ENCODE measurements around the gene PHTF2.
"Not testable (repeated sequence)": the region's sequence is repeated elsewhere in the genome, so short reads cannot be mapped to it uniquely, and the experiment has no call there.

PHTF2 gene

DNA sequence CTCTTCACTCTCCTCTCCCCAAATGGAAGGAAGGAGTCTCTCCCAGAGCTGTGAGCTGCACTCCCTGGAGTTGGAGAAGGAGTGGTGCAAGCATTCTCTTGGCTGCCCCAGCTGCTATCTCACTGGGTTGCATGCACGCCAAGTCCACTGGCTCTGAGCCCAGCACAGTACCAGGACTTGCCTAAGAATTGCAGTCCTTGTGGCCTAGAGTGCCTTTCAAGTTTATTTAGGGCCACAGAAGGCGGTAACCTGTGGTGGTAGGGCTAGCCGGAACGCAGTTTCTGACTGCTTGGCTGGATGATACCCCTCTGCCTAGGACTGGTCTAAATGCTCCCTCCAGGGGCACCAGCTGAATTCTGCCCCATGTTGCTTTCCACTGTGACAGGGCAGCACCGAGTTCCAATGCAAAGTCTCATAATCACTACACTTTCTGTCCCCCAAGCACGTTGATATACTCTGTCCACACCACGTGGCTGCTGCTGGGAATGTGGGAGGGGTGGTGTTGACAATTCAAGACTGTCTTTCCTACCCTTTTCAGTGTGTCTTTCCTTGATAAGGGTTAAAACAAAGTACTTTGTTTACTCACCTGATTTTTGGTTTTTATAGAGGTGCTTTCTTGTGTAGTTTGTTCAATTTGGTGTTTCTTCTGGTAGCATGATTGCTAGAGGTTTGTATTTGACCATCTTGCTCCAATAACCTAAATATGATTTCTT lies 57.0 kb downstream of the PHTF2 start:
- no peak for DNase-seq (ENCODE audit: low spot score in 2 of 2)
- Histone ChIP-seq H3K4me3 (no peak overlapping the region), H3K9me3 (no peaks in the 10 kb centered on the region), H3K4me1 (0 out of 2 replicates have a peak, but pooled peaks cover 2% of the 10 kb centered on the region), H3K27me3 (ENCODE audit: low read depth) (no peaks in the 10 kb centered on the region), H3K36me3 (replicated peaks) (no peaks in the 10 kb centered on the region)
- in situ Hi-C loops (cut with MboI; ENCODE audit: low sequenced_read_pairs): no loop called here

DNA sequence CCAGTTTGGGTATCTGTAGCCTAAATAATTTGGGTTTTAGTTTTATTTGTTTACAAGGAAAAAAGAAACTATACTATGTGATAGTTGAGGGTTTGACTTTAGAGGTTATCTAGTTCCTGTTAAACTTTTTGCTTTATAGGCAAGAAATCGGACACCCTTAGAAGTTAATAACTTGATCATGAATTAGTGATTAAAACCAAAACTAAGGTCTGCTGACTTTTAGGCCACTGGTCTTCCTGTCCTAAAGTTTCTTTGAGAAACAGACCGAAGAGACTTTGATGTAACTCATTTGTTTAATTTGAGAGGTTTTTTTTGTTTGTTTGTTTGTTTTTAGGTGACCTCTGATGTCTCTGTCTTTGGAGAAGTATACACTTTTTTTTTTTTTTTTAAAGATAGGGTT lies 59.7 kb downstream of the PHTF2 start:
- no peaks in the 10 kb centered on the region for H3K27me3 ChIP-seq (ENCODE audit: low read depth)
- H3K4me1 ChIP-seq: no peaks in the 10 kb centered on the region
- no peak for DNase-seq (ENCODE audit: low spot score in 2 of 2)
- H3K9me3 ChIP-seq: no peaks in the 10 kb centered on the region
- in situ Hi-C loops (cut with MboI; ENCODE audit: low sequenced_read_pairs): no loop called here
- no peak overlapping the region for H3K4me3 ChIP-seq
- no peaks in the 10 kb centered on the region for H3K36me3 ChIP-seq (replicated peaks)

DNA sequence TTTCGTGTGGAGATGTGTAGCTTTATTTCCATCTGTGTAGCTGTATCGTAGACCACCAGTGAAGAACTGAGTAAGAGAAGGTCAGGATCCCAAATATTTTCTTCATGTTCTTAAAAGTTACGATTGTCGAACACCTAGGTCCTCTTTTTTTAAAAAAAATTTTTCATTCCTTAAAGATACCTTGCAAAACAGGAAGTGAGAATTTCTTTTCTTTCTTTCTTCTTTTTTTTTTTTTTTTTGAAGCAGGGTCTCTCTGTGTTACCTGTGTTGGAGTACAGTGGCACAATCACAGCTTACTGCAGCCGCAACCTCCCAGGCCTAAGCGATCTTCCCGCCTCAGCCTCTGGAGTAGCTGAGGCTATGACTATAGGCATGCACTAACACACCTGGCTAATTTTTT lies 60.8 kb downstream of the PHTF2 start:
- no peaks in the 10 kb centered on the region; the same call in 1 of the 2 replicates for H3K4me1 ChIP-seq
- H3K4me3 ChIP-seq: no peak overlapping the region
- DNase-seq (ENCODE audit: low spot score in 2 of 2): no peak
- H3K36me3 ChIP-seq (replicated peaks): no peaks in the 10 kb centered on the region
- in situ Hi-C loops (cut with MboI; ENCODE audit: low sequenced_read_pairs): no loop called here
- H3K27me3 ChIP-seq (ENCODE audit: low read depth): no peaks in the 10 kb centered on the region
- no peaks in the 10 kb centered on the region for H3K9me3 ChIP-seq

DNA sequence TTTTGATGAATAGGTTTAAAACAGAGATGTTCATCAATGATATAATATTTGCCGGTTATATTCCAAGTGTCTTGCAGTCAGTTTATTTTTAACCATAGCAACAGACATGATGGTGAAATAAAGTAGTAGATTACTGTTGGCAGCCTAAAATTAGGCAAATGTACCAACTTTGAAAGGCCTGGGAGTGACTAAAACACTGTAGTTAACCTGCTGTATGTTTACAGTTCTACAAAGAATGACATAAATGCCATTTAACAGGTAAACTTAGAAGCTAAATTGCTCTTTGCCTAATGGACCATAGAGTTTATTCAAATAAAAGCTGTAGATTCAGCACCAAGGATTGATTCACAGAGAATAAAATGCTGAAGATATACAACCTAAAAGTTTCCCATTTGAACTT lies 64.1 kb downstream of the PHTF2 start:
- no peaks in the 10 kb centered on the region for H3K27me3 ChIP-seq (ENCODE audit: low read depth)
- no peaks in the 10 kb centered on the region; the same call in 1 of the 2 replicates for H3K4me1 ChIP-seq
- no peak overlapping the region for H3K4me3 ChIP-seq
- in situ Hi-C loops (cut with MboI; ENCODE audit: low sequenced_read_pairs): no loop called here
- no peaks in the 10 kb centered on the region for H3K36me3 ChIP-seq (replicated peaks)
- DNase-seq (ENCODE audit: low spot score in 2 of 2): no peak
- H3K9me3 ChIP-seq: no peaks in the 10 kb centered on the region

DNA sequence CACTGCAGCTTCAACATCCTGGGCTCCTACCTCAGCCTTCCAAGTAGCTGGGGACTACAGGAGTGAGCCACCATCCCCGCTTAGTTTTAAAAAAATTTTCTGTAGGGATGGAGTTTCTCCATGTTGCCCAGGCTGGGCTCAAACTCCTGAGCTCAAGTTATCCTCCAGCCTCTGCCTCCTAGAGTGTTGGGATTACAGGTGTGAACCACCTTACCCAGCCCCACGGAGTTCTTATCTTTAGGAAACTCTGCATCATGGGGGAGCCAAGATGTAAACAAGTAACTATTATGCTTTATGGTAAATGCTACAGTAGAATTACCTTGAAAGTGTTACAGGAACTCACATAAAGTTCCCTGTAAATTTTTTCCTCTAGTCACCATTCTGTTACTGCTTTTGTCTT lies 65.3 kb downstream of the PHTF2 start:
- Histone ChIP-seq H3K36me3 (replicated peaks) (no peaks in the 10 kb centered on the region), H3K4me1 (no peaks in the 10 kb centered on the region; the same call in 1 of the 2 replicates), H3K27me3 (ENCODE audit: low read depth) (no peaks in the 10 kb centered on the region), H3K4me3 (no peak overlapping the region), H3K9me3 (no peaks in the 10 kb centered on the region)
- DNase-seq (ENCODE audit: low spot score in 2 of 2): no peak
- in situ Hi-C loops (cut with MboI; ENCODE audit: low sequenced_read_pairs): no loop called here

DNA sequence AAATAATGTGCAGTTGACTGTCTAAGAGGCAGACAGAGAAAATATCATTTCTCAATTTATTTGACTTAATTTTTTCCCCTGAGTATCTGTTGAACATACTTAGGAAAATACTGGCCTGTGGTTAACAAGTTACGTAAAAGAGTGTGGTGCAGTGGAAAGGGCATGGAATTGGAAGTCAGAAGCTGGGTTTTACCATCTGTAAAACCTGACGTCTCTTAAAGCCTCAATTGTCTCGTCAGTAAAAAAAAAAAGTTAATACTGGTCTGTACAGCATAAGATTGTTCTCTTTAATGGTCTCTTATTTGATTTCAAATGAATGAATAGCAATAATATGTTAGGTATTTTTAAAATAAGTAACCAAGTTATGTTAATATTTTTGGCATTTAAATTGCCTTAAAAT lies 67.8 kb downstream of the PHTF2 start:
- no peak for DNase-seq (ENCODE audit: low spot score in 2 of 2)
- H3K4me3 ChIP-seq: no peak overlapping the region
- in situ Hi-C loops (cut with MboI; ENCODE audit: low sequenced_read_pairs): no loop called here
- no peaks in the 10 kb centered on the region for H3K9me3 ChIP-seq
- no peaks in the 10 kb centered on the region for H3K27me3 ChIP-seq (ENCODE audit: low read depth)
- H3K36me3 ChIP-seq (replicated peaks): no peaks in the 10 kb centered on the region
- no peaks in the 10 kb centered on the region; the same call in 1 of the 2 replicates for H3K4me1 ChIP-seq

DNA sequence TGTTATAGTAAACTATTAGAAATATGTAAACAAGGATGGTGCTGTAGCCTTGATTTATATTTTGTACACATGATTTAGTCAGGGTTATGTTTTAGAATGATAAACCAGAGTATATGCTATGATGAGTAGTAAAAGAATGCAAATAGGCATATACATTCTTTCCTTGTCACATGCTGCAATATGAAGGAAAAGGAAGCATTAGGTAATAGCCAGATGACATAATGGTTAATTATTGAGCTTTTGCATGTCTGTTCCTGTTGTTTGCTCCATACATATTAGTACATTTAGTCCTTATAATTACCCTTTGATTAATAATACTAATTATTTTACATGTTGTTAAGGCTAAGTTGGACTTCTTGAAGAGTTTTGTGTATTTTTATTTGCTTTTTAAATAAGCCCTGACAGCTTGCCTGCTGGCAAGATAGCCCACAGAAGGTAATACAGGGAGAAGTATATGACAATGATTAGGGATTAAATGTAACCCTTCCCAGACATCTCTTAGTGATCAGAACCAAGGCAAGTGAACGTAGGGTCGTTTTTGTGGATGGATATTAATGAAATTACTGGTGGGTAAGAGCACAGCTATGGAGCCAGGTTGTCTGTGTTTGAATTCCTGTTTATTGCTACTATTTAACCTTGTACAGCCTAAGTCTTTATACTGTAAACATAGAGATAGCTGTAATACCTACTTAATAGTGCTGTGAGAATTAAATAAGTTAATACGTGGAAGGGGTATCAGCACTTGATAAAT lies 68.4 kb downstream of the PHTF2 start:
- Histone ChIP-seq H3K36me3 (replicated peaks) (no peaks in the 10 kb centered on the region), H3K4me1 (no peaks in the 10 kb centered on the region; the same call in 1 of the 2 replicates), H3K27me3 (ENCODE audit: low read depth) (no peaks in the 10 kb centered on the region), H3K9me3 (no peaks in the 10 kb centered on the region), H3K4me3 (no peak overlapping the region)
- in situ Hi-C loops (cut with MboI; ENCODE audit: low sequenced_read_pairs): no loop called here
- DNase-seq (ENCODE audit: low spot score in 2 of 2): no peak

DNA sequence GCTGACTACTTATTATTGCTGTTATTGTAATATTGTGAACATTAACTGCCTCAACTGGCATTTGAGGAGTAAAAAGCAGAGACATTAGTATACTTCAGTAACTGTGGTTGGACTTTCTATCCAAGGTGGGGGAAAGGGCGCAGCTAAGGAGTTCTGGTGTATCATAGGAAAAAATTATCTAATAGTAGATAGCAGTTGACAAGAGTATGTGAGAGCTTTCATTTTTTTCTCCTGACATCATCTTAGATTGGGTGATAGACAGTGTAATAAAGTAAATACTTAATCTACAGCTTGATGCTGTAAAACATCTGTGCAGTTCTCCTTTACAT lies 68.9 kb downstream of the PHTF2 start:
- no peak for DNase-seq (ENCODE audit: low spot score in 2 of 2)
- in situ Hi-C loops (cut with MboI; ENCODE audit: low sequenced_read_pairs): no loop called here
- Histone ChIP-seq H3K9me3 (no peaks in the 10 kb centered on the region), H3K36me3 (replicated peaks) (no peaks in the 10 kb centered on the region), H3K27me3 (ENCODE audit: low read depth) (no peaks in the 10 kb centered on the region), H3K4me3 (no peak overlapping the region), H3K4me1 (no peaks in the 10 kb centered on the region; the same call in 1 of the 2 replicates)

DNA sequence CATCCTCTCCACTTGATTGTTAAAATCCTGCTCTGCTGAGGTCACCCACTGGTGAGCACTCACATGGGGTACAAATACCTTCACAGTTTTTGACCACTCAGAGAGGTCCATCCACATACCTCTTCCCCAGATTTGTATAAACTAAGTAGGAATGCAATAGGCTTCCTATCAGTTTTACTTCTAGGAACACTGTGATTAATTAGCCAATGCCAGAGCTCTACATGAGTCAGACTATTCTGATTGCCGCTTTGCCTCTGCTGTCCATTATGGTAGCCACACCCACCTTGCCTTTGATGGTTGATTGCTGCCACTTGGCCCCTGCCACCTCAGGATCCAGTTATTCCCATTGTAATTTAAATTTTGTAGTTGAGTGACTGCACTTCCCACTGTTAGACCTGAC lies 73.7 kb downstream of the PHTF2 start:
- H3K9me3 ChIP-seq; H3K4me1 ChIP-seq; in situ Hi-C loops (cut with MboI; ENCODE audit: low sequenced_read_pairs); H3K27me3 ChIP-seq (ENCODE audit: low read depth); H3K4me3 ChIP-seq; H3K36me3 ChIP-seq (replicated peaks); DNase-seq (ENCODE audit: low spot score in 2 of 2): not testable (repeated sequence)

DNA sequence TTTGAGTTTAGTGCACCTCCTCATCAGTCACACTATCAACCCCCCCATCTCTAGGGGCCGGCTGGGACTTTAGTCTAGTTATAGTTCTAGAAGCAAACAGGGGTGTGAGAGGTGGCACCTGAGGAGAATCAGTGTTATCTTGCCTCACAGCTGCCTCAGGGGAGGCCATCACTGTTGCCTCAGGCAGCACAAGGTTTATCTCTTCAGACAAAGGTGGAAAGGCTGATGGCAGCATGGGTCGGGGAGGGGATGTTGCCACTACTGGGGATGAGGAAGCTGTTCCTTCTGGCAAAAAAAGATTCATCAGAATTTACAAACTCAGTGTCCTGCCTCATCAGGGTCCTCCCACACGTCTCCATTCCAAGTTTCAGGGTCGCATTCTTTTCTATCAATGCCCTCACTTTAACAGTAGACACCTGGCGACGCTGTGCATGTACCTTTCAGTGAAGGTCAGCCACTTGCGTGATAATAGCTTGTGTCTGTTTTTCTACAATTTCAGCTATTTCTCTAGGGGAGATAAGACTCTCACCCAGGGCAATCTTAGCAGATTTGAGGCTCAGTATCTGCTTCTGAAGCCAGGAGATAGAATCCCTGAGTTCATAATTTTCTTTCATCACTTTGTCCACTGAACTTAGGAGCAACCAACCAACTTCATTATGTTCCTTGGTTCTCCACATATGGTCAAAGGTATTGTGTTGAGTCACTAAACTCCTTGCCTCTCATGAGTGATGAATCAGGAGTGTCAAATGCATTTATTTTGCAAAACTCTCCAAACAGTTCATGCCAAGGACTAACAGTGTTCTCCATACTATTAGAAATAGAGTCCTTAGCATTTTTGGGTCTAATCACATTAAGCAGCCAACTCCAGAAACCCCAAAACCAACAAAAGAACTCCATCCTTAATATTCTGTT lies 75.1 kb downstream of the PHTF2 start:
- not testable (repeated sequence) for DNase-seq (ENCODE audit: low spot score in 2 of 2); H3K36me3 ChIP-seq (replicated peaks)

DNA sequence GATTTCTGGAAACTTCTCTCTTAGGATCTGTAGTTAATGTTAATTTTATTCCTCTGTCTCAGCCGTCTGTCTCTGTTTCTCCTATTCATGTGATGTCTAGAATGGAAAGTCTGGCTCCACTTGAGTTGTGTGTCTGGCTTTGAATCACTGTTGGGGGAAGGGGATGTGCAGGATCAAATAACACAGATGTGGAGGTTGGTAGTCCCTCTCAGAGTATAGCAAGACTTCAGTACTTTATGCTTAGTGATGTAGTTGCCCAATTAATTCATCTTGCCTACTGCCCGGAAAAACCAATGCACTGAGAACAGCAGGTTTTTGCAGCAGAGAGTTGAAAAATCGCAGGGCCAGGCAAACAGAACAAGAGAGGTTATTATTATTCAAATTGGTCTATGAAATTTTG lies 79.2 kb downstream of the PHTF2 start:
- in situ Hi-C loops (cut with MboI; ENCODE audit: low sequenced_read_pairs): no loop called here
- no peak overlapping the region for H3K4me3 ChIP-seq
- H3K27me3 ChIP-seq (ENCODE audit: low read depth): no peaks in the 10 kb centered on the region
- no peaks in the 10 kb centered on the region for H3K4me1 ChIP-seq
- peaks cover 3% of the 10 kb centered on the region; the same call in 1 of the 2 replicates for H3K36me3 ChIP-seq (replicated peaks)
- H3K9me3 ChIP-seq: peaks cover 2% of the 10 kb centered on the region; the same call in 1 of the 2 replicates
- DNase-seq (ENCODE audit: low spot score in 2 of 2): no peak

More for the DNA sequence above, 75.1 kb downstream of the PHTF2 start:
- H3K4me1 ChIP-seq; H3K9me3 ChIP-seq; H3K27me3 ChIP-seq (ENCODE audit: low read depth); in situ Hi-C loops (cut with MboI; ENCODE audit: low sequenced_read_pairs); H3K4me3 ChIP-seq: not testable (repeated sequence)

DNA sequence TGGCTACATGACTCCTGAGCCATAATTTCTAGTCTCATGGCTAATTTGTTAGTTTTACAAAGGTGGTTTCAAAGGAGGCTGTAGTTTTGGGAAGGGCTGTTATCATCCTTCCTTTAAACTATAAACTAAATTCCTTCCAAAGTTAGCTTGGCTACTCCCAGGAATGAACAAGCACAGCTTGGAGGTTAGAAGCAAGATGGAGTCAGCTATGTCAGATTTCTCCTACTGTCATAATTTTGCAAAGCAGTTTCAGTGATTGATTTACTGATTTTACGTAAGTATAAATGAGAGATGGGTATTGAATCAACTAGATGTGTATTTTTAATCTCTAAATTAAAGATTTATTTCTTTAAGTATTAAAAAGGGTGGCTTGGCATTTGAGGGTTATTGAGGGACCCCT lies 79.9 kb downstream of the PHTF2 start:
- Histone ChIP-seq H3K27me3 (ENCODE audit: low read depth) (no peaks in the 10 kb centered on the region), H3K4me1 (no peaks in the 10 kb centered on the region), H3K9me3 (peaks cover 2% of the 10 kb centered on the region; the same call in 1 of the 2 replicates), H3K4me3 (no peak overlapping the region), H3K36me3 (replicated peaks) (peaks cover 3% of the 10 kb centered on the region; the same call in 1 of the 2 replicates)
- in situ Hi-C loops (cut with MboI; ENCODE audit: low sequenced_read_pairs): no loop called here
- no peak for DNase-seq (ENCODE audit: low spot score in 2 of 2)

DNA sequence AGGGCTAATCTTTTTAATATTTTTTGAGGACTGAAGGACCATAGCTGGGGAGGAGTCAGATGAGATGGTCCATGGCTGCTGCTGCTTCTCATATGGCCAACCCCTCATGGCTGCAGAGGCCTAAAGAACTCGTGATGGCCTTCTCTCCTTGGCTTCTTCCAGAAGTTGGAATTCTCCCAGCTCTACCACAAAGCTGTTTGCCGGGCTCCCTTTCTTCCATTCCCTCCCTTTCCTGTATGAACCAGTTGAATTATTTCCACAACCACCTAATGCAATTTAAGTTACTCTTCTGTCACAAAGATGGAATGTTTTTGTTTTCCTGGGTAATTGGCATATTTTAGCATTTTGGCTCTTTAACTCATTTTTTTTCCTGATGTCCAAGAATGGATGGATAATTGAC lies 80.7 kb downstream of the PHTF2 start:
- H3K4me1 ChIP-seq: no peaks in the 10 kb centered on the region
- H3K36me3 ChIP-seq (replicated peaks): peaks cover 3% of the 10 kb centered on the region; the same call in 1 of the 2 replicates
- H3K9me3 ChIP-seq: peaks cover 2% of the 10 kb centered on the region; the same call in 1 of the 2 replicates
- in situ Hi-C loops (cut with MboI; ENCODE audit: low sequenced_read_pairs): no loop called here
- no peak overlapping the region for H3K4me3 ChIP-seq
- no peak for DNase-seq (ENCODE audit: low spot score in 2 of 2)
- no peaks in the 10 kb centered on the region for H3K27me3 ChIP-seq (ENCODE audit: low read depth)
